NCI-H526 (cell line): ENCODE results near the gene LY6G6F.

Source experiments
- DNase-seq, 2 experiments: peaks; one replicate each; lab custom pipeline; 2025; lab: John Stamatoyannopoulos, UW

The LY6G6F gene, protein sequence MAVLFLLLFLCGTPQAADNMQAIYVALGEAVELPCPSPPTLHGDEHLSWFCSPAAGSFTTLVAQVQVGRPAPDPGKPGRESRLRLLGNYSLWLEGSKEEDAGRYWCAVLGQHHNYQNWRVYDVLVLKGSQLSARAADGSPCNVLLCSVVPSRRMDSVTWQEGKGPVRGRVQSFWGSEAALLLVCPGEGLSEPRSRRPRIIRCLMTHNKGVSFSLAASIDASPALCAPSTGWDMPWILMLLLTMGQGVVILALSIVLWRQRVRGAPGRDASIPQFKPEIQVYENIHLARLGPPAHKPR

DNA sequence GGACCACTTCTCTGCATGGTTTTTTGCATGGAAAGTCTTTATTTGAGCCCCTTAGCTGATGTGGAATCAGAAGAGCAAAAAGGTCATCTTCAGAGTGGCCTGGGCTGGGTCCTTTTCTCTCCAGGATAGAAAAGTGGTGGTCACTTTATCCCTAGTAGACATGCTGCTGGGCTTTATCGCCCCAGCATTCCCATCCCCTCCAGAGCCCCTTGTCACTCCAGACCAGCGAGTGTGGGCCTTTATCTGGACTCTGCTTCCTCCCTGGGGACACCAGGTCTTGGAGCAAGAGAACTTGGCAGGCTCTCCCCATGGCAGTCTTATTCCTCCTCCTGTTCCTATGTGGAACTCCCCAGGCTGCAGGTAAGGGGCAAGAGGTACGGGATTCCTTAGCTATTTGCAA is at the start of gene LY6G6F:
Gene LY6G6F, plus strand, starts transcription at position 268 of the 400 bp plus-strand sequence. Its CDS starts 41 bp downstream, at position 309.
- DNase-seq = no peak

DNA sequence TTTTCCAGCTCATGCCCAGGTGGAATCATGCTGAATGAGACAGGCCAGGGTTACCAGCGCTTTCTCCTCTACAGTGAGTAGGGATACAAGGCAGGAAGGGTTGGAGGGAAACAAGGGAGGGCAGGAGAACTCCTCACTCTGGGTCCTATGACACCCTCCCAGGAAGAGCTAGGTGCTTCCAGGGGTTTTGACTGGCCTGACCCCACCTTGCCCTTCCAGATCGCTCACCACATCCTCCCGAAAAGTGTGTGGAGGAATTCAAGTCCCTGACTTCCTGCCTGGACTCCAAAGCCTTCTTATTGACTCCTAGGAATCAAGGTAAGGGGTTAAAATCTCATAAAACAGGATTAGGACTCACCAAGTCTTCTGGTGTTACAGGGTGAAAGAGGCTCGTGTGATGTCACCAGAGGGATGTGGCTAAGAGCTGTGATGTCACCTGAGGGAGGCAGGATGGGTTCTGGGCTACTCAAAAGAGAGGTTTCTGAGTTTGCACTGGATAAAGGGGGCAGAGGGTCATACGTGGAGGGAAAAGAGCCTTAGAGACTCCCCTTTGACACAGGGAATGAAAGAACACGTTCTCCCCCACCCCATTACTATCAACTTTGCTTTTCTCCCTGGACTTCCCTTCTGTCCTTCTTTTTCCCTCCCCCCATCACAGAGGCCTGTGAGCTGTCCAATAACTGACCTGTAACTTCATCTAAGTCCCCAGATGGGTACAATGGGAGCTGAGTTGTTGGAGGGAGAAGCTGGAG is 49.1 kb upstream of the LY6G6F start:
- no peak for DNase-seq

DNA sequence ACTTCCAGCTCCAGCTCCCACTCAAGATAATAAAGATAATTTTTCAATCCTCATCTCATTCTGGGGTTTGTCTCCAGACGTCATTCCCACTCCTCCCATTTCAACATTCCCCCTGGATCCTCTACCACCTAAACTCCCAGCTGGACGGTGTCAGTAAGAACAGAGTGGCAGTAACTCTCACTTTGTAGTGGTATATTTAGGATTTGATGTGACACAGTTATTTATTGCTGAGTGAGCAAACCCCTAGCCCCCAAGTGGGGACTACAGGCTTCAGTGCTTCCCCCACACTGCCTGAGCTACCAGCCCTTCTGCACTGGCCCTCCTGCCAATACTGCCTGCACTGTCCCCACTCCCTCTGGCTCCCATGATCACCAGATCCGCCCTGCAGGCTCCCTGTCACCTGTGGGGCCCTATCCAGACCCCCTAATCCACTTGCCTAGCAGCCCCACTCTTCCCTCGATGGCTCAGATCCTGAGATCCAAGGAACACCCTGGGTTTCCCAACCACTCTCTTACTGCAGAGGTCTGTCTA is 48.4 kb upstream of the LY6G6F start:
- DNase-seq = no peak

DNA sequence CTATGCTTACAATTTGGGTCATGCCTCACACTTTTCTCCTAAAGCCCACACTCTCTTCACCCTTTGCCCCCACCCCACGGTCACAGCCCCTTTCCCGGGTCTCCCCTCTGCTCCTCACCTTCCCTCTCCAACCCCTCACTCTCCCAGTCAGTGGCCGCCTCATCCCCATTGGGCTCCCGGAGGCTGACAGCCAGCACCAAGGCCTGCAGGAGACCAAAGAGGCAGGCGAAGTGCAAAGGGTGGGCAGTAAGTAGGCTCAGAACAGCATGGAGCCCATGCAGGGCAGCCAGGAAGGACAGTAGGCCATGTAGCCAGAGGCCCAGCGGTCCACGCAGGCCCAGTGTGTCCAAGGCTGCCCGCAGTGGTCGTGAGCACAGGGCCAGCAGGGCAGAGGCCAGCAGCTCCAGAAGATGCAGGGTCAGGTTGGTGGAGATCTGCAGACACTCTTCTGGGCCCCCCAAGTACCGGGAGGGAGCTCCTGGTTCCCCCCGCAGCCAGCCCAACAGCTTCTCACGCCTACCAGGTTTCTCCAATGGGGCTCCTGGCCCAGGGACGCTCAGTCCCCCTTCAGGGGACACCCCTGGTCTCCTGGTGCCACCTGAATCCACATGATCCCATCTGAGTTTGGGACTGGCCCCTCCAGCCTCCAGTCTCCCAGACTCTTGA is 47.5 kb upstream of the LY6G6F start:
- no peak for DNase-seq

DNA sequence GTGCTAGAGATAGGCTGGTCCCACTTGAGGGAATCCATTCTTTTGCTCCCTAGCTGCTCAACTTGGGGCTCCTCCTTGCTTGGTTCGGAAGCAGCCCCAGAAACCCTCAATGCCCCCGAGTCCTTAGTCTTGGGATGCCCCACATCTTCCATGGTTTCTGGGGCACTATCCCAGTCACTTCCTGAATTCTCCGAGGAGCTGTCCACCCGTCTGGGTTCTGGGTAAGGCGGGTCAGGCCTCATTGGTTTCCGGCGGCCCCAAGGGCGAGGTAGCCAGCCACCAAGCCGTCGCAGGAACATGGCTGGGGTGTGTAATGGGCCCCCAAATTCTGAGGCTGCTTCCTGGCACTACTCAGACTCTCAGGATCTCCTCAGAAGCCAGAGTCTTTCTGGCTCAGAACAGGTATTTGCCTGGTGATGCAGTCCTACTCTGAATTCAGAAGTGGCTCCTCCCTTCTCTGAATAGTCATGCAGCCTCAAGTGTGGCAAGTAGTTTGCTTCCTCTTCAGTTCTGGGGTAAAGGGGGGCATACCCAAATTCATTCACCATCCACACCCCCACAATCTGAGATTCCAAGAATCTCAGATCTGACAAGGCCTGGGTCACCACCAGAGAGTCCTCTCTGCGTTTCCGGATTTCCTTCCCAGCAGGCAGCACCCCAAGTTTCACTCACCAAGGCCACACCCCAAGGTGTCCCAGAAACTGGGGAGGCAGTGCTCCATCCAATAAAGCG is 46.9 kb upstream of the LY6G6F start:
- DNase-seq = peak in 1 of 2 experiments; percentile 27

DNA sequence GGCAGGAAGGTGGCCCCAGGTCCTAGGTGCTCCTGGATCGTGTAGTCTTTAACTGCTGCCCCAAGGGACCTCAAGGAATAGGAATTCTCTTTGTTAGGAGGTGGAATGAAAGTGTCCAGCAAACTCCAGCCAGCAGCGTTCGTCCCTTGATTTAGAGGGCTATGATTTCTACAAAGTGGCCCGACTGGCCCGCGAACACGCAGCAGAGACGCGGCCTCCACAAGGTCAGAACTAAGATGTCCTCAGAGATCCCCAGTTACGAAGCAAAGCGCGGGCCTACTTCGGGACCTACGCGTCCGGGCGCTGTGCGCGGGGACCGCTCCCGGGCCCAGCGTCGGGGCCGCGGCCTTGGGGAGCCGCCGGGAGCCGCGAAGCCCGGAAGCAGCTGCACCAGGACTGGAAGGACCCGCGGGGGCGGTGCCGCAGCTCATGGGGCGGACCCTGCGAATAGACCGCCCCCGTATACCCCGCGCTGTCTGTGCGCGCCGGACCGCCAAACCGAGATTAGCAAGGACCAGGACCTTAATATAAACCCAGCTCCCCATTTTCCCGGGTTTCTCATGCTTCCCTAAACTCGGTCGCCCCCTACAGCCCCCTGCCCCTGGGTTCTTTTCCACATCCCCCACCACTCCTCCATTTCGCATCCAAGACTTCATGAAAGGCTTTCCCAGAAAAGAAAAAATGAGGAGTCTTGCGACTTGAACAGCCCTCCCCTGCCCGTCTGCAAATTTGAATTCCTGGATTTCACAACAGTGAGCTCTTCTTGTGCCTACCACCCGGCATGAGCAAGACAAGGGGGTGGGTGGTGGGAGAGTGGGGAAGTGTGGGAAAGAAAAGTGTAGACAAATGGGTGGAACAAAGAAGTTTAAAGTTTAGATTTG is 46.0 kb upstream of the LY6G6F start, which contains the start of gene C6orf47:
Gene C6orf47, minus strand, starts transcription at position 398 of the 881 bp plus-strand sequence. CDS start 831 bp downstream, outside the sequence.
- DNase-seq = peak; percentile 63 to 94

DNA sequence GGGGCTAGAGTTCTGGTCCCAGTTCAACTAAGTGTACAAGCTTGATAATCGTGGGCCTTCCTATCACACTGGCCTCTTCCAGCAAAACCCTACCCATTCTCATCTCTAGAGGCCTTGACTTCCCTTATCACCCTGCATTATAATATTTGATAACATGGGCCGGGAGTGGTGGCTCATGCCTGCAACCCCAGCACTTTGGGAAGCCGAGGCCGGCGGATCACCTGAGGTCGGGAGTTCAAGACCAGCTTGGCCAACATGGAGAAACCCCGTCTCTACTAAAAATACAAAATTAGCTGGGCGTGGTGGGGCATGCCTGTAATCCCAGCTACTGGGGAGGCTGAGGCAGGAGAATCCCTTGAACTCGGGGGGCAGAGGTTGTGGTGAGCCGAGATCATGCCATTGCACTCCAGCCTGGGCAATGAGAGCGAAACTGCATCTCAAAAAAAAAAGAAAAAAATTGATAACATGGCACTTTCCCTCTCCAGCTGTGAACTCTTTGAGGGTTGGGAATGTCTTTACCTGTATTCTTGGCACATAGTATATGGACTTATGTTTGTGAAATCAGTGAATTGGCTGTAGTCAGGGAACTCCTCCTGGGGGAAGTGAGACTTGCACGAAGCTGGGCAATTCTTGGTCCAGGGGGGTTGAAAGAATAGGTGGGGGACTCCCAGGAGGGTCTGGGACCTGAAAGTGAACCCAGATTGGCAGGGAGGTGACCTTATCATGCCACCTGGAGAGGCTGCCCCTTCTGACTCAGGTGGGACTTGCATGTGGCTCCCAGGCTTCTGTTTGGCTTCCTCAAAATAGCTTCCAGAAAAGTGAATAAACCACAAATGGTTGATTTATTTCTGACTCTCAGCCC is 45.2 kb upstream of the LY6G6F start:
- DNase-seq = no peak

DNA sequence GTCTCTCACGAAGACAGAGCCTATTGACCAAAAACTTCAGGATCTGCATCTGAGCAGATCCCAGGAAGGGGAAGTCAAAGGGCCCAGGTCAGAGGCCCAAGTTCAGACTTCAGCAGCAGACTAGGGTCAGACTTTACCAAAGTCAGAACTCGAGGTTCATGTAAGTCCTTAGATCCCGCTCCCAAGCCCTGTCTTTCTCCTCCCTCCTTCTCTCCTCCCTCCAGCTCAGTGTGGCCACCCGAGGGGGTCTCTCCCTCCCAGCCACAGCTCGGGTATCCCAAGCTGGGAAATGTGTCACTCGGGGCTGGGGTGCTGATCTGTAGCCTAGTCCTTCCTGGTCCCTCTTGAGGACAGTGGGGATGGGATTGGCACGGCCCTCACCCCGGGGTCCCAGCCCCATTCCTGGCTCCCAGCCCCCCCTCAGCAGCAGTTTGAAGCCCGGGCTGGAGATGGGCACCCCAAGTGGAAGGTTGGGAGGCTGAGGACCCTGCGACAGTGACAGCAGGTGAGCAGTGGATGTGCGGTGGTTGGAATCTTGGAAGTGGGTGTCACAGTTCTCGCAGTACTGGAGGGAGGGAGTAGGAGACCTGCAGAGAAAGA is 44.4 kb upstream of the LY6G6F start:
- DNase-seq = no peak

DNA sequence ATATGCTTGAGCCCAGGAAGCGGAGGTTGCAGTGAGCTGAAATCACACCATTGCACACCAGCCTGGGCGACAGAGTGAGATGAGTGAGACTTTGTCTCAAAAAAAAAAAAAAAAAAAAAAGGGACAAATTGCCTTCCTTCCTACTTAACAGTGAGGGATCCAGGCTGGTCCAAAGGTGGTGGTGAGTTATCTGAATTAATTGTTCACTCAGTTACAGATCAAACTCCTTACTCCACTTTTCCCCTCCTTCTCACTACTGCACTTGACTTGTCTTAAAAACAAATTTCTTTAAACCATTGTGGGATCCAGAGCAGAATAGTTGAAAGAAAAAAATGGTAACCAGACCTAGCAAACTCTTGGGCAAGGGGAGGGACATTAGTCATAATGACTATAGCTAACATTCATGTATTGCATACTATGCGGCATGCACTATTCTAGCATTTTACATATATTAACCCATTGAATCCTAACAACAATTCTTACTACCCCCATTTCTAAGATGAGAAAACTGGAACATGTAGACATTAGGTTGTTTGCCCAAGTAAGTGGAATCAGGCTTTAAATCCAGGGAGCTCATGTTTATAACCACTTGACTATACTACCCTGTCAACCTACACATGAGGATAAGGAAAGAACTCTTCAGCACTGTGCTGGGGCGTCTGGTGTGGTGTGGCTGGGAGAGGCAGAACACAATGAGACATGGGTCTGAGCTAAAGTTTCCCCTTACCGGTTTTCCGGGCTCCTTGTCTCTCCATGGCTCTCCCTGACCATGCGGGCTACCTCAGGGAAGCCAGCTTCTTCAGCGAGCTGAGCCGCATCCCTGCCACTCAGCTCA is 43.3 kb upstream of the LY6G6F start:
- no peak for DNase-seq

DNA sequence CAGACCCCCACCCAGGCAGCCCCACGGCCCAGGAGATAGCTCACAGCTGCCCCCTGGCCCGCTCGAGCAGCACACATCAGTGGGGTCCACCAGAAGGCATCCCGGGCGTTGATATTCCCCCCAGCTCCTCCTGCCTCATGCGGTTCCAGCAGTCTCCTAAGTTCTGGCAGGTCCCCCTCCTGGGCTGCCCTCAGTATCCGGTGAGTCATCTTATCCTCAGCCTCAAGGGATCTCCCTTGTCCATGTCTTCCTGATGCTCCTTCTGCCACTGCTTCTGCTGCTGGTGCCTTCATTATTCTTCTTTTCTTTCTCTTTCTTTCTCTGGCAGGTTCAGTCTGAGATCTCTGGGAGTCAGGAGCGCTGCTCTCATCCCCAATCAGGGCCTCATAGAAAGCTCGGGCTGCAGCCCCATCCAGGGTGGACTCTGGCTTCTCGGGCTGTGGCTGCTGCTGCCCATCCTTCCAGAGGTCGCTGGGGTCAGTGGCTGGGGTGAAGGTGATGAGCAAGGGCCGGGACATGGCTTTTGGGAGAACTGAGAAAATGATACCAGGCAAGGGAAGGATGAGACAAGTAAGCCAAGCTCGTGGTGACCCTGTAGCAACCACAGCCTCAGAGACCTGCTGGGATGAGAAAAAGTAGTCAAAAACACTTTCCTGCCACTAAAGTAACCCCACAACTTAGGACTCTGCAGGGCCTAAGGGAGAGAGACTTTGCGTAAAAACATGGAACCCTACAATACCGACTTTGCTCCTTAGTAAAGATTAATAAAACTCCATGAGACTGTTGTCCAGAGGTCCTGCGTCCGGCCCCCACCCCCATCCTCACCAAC is 42.5 kb upstream of the LY6G6F start:
- DNase-seq = peak in 1 of 2 experiments; percentile 22

DNA sequence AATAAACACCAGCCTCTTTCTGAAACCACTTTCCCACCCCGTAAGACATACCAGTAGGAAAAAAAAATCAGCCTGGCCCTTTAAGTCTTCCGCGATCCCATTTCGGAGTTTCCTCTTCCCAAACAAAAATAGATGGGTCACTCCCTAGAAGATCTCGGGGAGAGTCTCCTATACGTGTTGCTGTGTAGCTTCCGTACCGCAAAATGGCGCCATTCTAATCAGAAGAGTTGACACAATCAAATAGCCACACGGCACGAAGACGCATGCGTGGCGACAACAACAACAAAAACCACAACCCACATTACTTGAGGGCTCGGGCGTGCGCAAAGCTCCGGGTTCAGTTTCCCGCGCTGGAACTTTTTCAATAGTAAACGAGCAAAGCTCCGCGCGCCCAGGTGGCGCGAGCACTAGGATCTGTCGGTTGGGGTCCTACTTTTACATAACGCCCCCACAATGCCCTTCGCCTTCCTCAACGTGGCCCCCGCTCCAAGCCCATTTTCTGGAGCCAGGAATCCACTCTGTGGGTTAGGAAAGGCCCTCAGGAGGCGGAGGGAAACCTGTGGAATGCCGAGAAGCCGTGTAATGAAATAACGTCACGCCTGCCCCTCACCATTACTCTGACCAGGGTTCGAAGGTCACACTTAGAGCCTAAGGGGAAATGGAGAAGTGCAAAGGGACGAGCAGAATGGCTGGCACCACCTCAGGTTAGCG is 41.7 kb upstream of the LY6G6F start, which contains the start of gene GPANK1:
Gene GPANK1, minus strand, starts transcription at position 208 of the 711 bp plus-strand sequence. CDS start 519 bp downstream, outside the sequence.
- DNase-seq = peak; percentile 93 to 96

DNA sequence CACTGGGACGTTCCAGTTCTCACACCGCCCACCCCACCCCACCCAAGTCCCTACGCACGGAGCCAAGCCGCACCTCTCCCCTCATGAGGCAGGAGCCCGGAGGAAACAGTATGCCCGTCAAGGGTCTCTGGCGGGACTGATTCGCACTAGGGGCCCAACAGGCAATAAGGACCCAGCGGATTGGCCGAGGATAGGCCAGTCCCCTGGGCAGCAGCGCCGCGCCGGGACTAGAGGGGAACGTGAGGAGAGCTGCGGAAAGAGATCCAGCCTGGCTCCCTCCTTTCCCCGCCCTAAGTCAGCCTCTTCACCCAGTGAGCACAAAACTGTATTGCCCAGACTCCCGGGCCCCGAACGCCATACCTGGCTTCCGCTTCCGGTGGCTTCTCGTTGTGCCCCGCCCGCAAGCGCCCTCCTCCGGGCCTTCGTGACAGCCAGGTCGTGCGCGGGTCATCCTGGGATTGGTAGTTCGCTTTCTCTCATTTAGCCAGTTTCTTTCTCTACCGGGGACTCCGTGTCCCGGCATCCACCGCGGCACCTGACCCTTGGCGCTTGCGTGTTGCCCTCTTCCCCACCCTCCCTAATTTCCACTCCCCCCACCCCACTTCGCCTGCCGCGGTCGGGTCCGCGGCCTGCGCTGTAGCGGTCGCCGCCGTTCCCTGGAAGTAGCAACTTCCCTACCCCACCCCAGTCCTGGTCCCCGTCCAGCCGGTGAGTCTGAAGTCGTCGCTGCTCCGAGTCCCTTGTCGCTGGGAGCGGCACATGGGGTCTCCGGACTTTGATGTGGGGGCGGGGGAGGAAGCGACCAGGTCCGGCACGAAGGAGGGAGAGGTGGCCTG is 40.9 kb upstream of the LY6G6F start, which contains the start of gene CSNK2B:
Gene CSNK2B, plus strand, starts transcription at position 580 of the 836 bp plus-strand sequence. CDS start 752 bp downstream, outside the sequence.
- DNase-seq = peak; percentile 97 to 98

DNA sequence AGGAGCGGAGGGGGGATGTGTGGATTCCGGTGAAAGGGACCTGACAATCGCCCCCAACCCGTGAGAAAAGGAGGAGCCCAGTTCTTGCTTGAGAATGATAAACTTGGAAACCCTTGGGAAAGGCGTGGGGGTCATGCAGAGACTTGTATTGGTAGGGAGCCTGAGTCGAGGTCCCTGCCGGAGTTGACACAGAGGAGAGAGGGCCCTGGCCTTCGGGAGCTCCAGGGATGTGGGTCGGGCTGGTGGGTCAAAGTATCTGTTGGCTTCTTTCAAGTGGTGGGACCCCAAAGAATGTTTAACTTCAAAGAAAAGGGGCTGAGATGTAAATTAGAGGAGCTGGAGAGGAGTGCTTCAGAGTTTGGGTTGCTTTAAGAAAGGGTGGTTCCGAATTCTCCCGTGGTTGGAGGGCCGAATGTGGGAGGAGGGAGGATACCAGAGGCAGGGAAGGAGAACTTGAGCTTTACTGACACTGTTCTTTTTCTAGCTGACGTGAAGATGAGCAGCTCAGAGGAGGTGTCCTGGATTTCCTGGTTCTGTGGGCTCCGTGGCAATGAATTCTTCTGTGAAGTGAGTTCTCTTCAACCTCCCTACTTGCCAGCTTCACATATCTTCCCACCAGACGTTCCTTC is 40.2 kb upstream of the LY6G6F start:
- no peak for DNase-seq

DNA sequence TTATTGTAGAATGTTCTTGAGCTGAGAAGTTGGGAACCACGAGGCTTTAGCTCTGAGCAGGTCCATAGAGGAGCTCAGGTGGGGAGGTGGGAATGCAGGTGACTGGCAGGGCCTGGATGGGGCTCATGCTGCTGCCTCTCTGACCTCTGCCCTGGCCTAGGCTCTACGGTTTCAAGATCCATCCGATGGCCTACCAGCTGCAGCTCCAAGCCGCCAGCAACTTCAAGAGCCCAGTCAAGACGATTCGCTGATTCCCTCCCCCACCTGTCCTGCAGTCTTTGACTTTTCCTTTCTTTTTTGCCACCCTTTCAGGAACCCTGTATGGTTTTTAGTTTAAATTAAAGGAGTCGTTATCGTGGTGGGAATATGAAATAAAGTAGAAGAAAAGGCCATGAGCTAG is 37.0 kb upstream of the LY6G6F start, which contains the start of gene LY6G5B:
Gene LY6G5B, plus strand, starts transcription at position 301 of the 400 bp plus-strand sequence. CDS start 975 bp downstream, outside the sequence.
- DNase-seq = no peak

DNA sequence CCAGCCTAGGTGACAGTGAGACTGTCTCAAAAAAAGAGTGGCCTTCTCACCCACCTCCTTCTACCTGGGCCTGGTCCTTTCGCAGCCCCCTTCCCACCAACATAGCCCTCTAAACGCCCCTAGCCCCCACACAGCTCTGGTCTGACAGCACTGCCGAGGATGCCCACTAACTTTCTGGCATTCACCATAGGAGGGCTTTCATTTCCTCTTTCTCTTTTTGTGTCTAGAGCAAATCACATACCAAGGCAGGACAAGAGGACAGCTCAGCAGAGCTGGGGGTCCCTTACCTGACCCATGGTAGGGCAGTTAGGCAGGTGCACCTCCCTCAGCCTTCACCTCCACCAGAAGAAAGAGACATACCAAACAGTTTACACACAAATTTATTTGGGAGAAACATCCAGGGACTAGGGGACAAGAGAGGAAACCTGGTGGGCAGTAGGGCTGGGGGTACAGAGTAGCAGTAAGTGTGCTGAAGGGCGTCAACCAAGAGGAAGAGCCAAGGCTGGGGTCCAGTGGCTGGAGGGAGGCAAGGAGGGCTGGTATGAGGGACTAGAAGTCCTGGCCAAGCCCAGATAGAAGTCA is 30.3 kb upstream of the LY6G6F start:
- no peak for DNase-seq
